GM12892 (cell line): ENCODE data around the gene CELF2.

Experiments used
- DNase-seq: peaks from one replicate; pipeline ENCODE4 v3.0.0; 2011; ENCODE audit not compliant: insufficient read length
- FAIRE-seq: peaks from 2 replicates; lab custom pipeline; 2011; peaks lifted over from hg19 to GRCh38; lab: Jason Lieb, UNC
- POLR2A ChIP-seq: IDR thresholded peaks from 2 replicates; pipeline ENCODE4 v1.6.1; 2011; ENCODE audit warnings: low read depth, low read length, control low read depth
- POLR2AphosphoS5 ChIP-seq: IDR thresholded peaks from 2 replicates; pipeline ENCODE4 v1.6.1; 2011; ENCODE audit warnings: low read depth, low read length, control low read depth
- TAF1 ChIP-seq: IDR thresholded peaks from 2 replicates; pipeline ENCODE4 v1.6.1; 2011; ENCODE audit warnings: low read depth, mild to moderate bottlenecking, control low read depth, low read length, borderline replicate concordance

Gene CELF2

DNA sequence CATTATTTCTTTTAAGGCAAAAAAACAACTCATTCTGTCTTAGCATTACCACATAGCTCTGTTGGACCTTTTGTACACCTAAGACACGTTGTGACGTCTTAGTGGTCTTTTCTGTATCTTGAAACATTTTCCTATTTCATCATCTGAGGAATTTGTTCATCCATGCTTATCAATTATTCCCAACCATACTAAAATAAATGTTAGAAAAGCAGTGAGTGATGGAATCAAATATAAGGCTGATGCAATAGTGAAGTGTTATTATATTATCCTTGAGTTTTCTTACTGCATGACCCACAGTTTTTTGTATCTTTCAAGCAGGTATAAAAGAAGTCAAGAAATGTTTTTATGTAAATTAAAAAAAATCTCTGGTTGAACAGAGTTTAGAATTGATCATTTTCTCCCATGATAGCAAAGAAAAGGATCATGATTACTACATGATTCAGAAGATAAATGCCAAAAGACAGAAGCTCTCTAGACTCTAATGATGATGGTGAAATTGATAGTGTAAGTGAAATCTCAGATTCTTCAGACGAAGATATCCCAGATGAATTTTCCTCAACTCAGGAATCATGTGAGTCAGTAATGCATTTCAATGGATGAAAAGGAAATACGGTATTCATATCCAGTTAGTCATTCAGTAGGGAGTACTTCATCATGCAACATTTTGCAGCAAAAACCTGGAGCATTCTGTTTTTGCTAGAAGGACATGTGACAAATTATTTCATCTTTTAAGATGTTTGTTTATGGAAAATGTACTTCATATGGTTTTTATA is 51.4 kb downstream of the CELF2 start:
- no peak for FAIRE-seq

GRCh38 chr10:11073410-11073809 is 55.7 kb downstream of the CELF2 start:
- TF ChIP-seq POLR2AphosphoS5 (no peak), TAF1 (no peak), POLR2A (no peak)
- FAIRE-seq (no peak), DNase-seq (no peak)

More for the DNA sequence above, 51.4 kb downstream of the CELF2 start:
- no peak for DNase-seq
- TF ChIP-seq TAF1 (no peak), POLR2A (no peak), POLR2AphosphoS5 (no peak)

- FAIRE-seq (no peak), DNase-seq (no peak)
- TF ChIP-seq POLR2A (no peak), POLR2AphosphoS5 (no peak), TAF1 (no peak)
These were observed 57.0 kb downstream of the CELF2 start for GRCh38 chr10:11074536-11075267.

DNA sequence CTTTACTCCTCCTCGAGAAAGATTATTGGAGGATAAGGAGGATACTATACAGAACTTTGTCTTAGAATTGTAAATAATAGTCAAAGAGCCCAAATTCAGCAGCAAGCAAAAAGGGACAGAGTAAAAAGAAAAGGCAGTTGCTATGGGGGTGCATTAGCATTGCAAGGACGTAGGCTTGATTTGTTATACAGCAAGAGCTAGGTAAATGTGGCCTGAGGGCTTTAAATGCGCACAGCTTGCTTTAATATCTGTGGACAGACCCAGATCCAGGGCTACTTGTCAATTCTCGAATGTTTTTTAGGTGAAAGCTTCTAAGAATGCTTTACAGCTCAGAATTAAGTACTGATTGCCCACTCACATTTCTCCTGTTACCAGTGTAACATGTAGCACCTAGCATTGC is 58.5 kb downstream of the CELF2 start:
- FAIRE-seq = no peak
- DNase-seq = no peak
- TF ChIP-seq POLR2AphosphoS5 = no peak
- no peak for TF ChIP-seq POLR2A
- TF ChIP-seq TAF1 = no peak

- no peak for FAIRE-seq
- no peak for DNase-seq
- TF ChIP-seq POLR2AphosphoS5 (no peak), POLR2A (no peak), TAF1 (no peak)
These were observed 62.9 kb downstream of the CELF2 start for GRCh38 chr10:11080564-11080984.

DNA sequence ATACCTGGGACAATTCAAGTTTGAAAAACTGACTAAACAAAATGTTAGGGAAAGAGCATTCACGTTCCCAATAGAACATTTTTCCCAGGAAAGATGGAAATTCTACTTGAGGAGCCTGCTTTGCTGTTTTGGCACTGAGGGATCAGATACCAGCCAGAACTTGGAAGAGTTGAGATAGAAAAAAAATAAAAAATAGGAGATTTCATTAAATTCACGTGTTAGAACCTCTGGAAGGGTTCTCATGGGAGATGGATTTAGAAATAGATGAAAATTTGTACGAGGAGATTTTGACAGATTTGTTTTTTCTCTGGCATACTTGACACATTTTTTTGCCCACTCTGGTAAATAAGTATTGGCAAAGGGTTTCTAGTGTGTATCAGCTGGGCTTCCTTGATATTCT is 63.7 kb downstream of the CELF2 start:
- no peak for TF ChIP-seq POLR2A
- no peak for TF ChIP-seq TAF1
- no peak for TF ChIP-seq POLR2AphosphoS5
- FAIRE-seq (no peak), DNase-seq (no peak)

GRCh38 chr10:11082526-11082925 is 64.9 kb downstream of the CELF2 start:
- FAIRE-seq = no peak
- TF ChIP-seq POLR2A (no peak), POLR2AphosphoS5 (no peak), TAF1 (no peak)

GRCh38 chr10:11083051-11083450 is 65.4 kb downstream of the CELF2 start:
- TF ChIP-seq TAF1 = no peak
- TF ChIP-seq POLR2AphosphoS5 = no peak
- no peak for TF ChIP-seq POLR2A
- DNase-seq = no peak
- FAIRE-seq = no peak

More at GRCh38 chr10:11082526-11082925, 64.9 kb downstream of the CELF2 start:
- no peak for DNase-seq

DNA sequence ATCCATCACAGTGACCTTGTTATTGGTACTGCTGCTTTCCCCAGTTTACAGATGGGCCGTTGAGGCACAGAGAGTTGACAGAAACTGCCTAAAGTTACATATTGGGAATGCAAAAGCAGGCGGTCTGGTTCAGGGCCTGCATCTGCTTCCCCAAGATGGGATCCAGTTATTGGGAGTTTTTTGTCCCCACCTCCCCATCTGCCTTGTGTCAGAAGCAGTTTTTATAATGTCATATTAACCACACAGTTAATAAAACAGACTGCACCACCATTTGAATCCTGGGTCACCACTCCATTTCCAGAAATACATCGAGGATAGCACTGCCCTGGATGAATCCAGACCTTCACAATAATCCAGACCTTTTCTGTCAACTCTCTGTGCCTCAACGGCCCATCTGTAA is 67.9 kb downstream of the CELF2 start:
- no peak for FAIRE-seq

DNA sequence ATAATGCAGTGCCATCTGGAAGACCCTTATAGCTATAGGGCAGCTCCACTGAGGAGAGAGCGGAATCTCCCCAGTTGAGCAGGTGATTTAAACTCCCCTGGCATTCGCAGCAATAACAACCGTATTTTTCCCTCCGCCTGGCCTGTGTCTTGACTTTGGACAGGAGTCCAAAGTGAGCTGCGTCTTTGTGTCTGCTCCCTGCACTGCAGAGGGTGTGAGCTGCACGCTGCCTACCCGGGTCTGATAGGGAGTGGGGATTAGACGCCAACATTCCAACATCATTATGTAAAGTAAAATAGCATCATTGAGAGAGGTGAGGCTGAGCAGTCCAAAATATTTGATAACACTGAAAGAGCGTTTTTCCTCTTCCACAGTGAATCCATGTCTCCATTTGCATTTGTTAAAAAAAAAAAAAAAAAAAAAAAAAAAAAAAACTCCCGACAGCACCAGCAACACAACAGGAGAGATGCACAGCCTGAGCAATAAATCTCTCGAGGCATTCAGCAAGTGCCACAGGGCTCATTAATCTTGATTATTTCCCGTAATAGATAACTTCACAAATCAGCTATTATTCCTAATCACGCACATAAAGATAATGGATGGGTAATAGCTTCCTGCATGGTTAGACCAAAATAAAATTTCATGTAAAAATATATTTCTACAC is 68.6 kb downstream of the CELF2 start:
- TF ChIP-seq POLR2A = no peak
- no peak for TF ChIP-seq TAF1
- TF ChIP-seq POLR2AphosphoS5 = no peak
- DNase-seq = no peak
- FAIRE-seq = no peak

More for the DNA sequence above, 67.9 kb downstream of the CELF2 start:
- TF ChIP-seq POLR2A (no peak), TAF1 (no peak), POLR2AphosphoS5 (no peak)
- DNase-seq = no peak

GRCh38 chr10:11087372-11087771 is 69.7 kb downstream of the CELF2 start:
- DNase-seq = no peak
- no peak for FAIRE-seq
- no peak for TF ChIP-seq POLR2A
- no peak for TF ChIP-seq POLR2AphosphoS5
- TF ChIP-seq TAF1 = no peak

DNA sequence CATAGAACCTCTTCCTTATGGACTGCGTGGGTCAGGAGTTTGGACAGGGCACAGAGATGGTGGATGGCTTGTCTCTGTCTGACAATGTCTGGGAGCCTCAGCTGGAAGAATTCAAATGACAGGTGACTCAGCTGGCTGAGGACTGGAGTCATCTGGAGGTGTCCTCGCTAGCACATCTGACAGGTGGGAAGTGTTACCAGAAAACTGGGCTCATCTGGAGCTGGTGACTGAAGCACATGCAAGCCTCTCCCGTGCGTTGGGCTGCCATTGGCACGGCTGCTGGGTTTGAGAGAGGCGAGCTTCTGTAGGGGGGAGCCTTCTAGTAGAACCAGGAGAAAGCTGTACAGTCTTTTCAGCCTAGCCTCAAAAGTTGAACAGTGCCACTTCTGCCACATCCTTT is 71.0 kb downstream of the CELF2 start:
- DNase-seq (no peak), FAIRE-seq (no peak)
- TF ChIP-seq POLR2A = no peak
- no peak for TF ChIP-seq POLR2AphosphoS5
- TF ChIP-seq TAF1 = no peak
